IMR-90 (cell line): ENCODE measurements around the gene KCNQ1.

Experiments
- CEBPB ChIP-seq: IDR thresholded peaks from 2 replicates; pipeline ENCODE4 v1.6.1; 2012; ENCODE audit warnings: low read depth, low read length, improper control_type of control experiment
- CTCF ChIP-seq: conservative IDR thresholded peaks from 2 replicates; pipeline ENCODE4 v1.5.1; 2012; ENCODE audit warnings: mild to moderate bottlenecking, low read depth, low read length, improper control_type of control experiment

- TF ChIP-seq CEBPB (no peak), CTCF (no peak)
These were observed 358.6 kb downstream of the KCNQ1 start for GRCh38 chr11:2803186-2804091.
